GM12878 (cell line): ENCODE results near the gene TBX5. TPM values are rescaled to one million over a fixed set of nuclear protein-coding genes. Genes with fewer than 3 reads are reported as not detected.

Source experiments
- ATAC-seq: fragments of 200-7000 bp; cut with Tn5 transposase; 3 replicates; pipeline ENCODE4 v1.9.1; 2020; ENCODE audit warnings: mild to moderate bottlenecking, moderate library complexity
- BruUV-seq: library from RNA; stranded (reverse); fragments of 400-500 nt; replicated peaks from 2 replicates; lab custom pipeline; 2021; lab: Mats Ljungman, UMichigan
- CTCF ChIA-PET: fragments of 300-600 bp; sonication (Branson Sonifier 250); formaldehyde crosslinking; extraction: SDS; loops from one replicate; lab custom pipeline; 2021; ENCODE audit warnings: inconsistent platforms; lab: Yijun Ruan, JAX
- POLR2A ChIA-PET: fragments of 350-600 bp; formaldehyde crosslinking; extraction: SDS; loops from one replicate; lab custom pipeline; 2021; ENCODE audit warnings: inconsistent platforms; lab: Charles Lee
- RAD21 ChIA-PET: fragments of 300-600 bp; sonication (Branson Sonifier 250); formaldehyde crosslinking; loops from one replicate; lab custom pipeline; 2023; ENCODE audit warnings: antibody characterized with exemption; ENCODE audit not compliant: unreplicated experiment; lab: Charles Lee
- SMC1A ChIA-PET: fragments of 300-600 bp; sonication (Branson Sonifier 250); formaldehyde crosslinking; loops from one replicate; lab custom pipeline; 2023; ENCODE audit not compliant: unreplicated experiment, uncharacterized antibody; lab: Charles Lee
- DNase-seq: peaks from one replicate; pipeline ENCODE4 v3.0.0-alpha.2; 2011; ENCODE audit warnings: low read depth, low spot score
- FAIRE-seq: peaks from 3 replicates; lab custom pipeline; 2011; peaks lifted over from hg19 to GRCh38; lab: Jason Lieb, UNC
- H2AFZ ChIP-seq: 2 replicates; pipeline ENCODE4 v1.6.0; 2011; ENCODE audit warnings: low read depth, low read length, control low read depth; ENCODE audit not compliant: control insufficient read depth
- H3K27ac ChIP-seq: 2 replicates; pipeline ENCODE4 v1.5.1; 2011; ENCODE audit warnings: control low read depth; ENCODE audit not compliant: control insufficient read depth, insufficient read depth
- H3K27me3 ChIP-seq, 2 experiments: replicated peaks in 1 of 2; 2 replicates each; pipeline versions ENCODE4 v1.6.0 to v1.6.1; 2011; ENCODE audit warnings: low read length in 1 of 2; ENCODE audit not compliant: control insufficient read depth in 2 of 2, insufficient read depth in 2 of 2
- H3K36me3 ChIP-seq, 2 experiments: 2 replicates each; pipeline ENCODE4 v1.5.1; 2011; ENCODE audit warnings: low read length in 1 of 2; ENCODE audit not compliant: control insufficient read depth in 2 of 2, insufficient read depth in 2 of 2
- H3K4me1 ChIP-seq: 2 replicates; pipeline ENCODE4 v1.6.1; 2011; ENCODE audit warnings: mild to moderate bottlenecking, low read length, moderate library complexity, mixed read lengths; ENCODE audit not compliant: control insufficient read depth, insufficient read depth
- H3K4me2 ChIP-seq: 2 replicates; pipeline ENCODE4 v1.6.0; 2011; ENCODE audit warnings: control low read depth; ENCODE audit not compliant: control insufficient read depth, insufficient read depth
- H3K4me3 ChIP-seq: fragments of 200-600 bp; sonication (generic); 2 replicates; pipeline ENCODE4 v1.5.1; 2016
- H3K79me2 ChIP-seq: 2 replicates; pipeline ENCODE4 v1.6.0; 2011; ENCODE audit warnings: low read length; ENCODE audit not compliant: control insufficient read depth, insufficient read depth
- H3K9ac ChIP-seq: 2 replicates; pipeline ENCODE4 v1.8.0; 2011; ENCODE audit warnings: low read length, control low read depth, mixed read lengths; ENCODE audit not compliant: control insufficient read depth, insufficient read depth
- H3K9me3 ChIP-seq: replicated peaks from 3 replicates; pipeline ENCODE4 v1.5.1; 2011; ENCODE audit warnings: mild to moderate bottlenecking, low read length; ENCODE audit not compliant: control insufficient read depth, insufficient read depth
- H4K20me1 ChIP-seq: 2 replicates; pipeline ENCODE4 v1.6.0; 2011; ENCODE audit not compliant: control insufficient read depth, insufficient read depth
- CBFB ChIP-seq: IDR thresholded peaks from 2 replicates; pipeline ENCODE4 v1.6.1; 2016; ENCODE audit warnings: antibody characterized with exemption, low read depth
- CEBPB ChIP-seq, 2 experiments: fragments of 150-350 bp in 1 of 2; IDR thresholded peaks; 2 replicates each; pipeline ENCODE4 v1.6.1; 2012 to 2014; ENCODE audit warnings: low read depth in 2 of 2, low read length in 2 of 2, borderline replicate concordance in 1 of 2, inconsistent platforms in 1 of 2
- CHD1 ChIP-seq: IDR thresholded peaks from 2 replicates; pipeline ENCODE4 v1.6.1; 2012; ENCODE audit warnings: low read depth, low read length, improper control_type of control experiment
- EGR1 ChIP-seq, 2 experiments: IDR thresholded peaks; 1 replicate in 1 of 2; 2 replicates in 1 of 2; pipeline ENCODE4 v1.6.1; 2011 to 2012; ENCODE audit warnings: low read depth in 2 of 2, low read length in 2 of 2, borderline replicate concordance in 1 of 2, mild to moderate bottlenecking in 1 of 2, moderate library complexity in 1 of 2
- HCFC1 ChIP-seq: fragments of 150-350 bp; IDR thresholded peaks from 2 replicates; pipeline ENCODE4 v1.6.1; 2014; ENCODE audit warnings: low read length
- IRF4 ChIP-seq: IDR thresholded peaks from 2 replicates; pipeline ENCODE4 v1.6.1; 2011; ENCODE audit warnings: low read depth, low read length
- KAT2A ChIP-seq: conservative IDR thresholded peaks from 2 replicates; pipeline ENCODE4 v1.6.1; 2011; ENCODE audit warnings: low read depth, low read length; ENCODE audit not compliant: control insufficient read depth
- NR2C1 ChIP-seq: fragments of 450-650 bp; IDR thresholded peaks from 2 replicates; pipeline ENCODE4 v1.6.1; 2017; ENCODE audit warnings: antibody characterized with exemption, mild to moderate bottlenecking, moderate library complexity
- POU2F2 ChIP-seq: IDR thresholded peaks from 3 replicates; pipeline ENCODE4 v1.6.1; 2011; ENCODE audit warnings: low read depth, mild to moderate bottlenecking, low read length, borderline replicate concordance
- RELA ChIP-seq: fragments of 450-650 bp; IDR thresholded peaks from 2 replicates; pipeline ENCODE4 v1.8.0; 2014; ENCODE audit warnings: borderline replicate concordance; ENCODE audit not compliant: partially characterized antibody
- SREBF1 ChIP-seq: IDR thresholded peaks from 2 replicates; pipeline ENCODE4 v1.6.1; 2012; ENCODE audit warnings: mild to moderate bottlenecking, low read length
- TCF12 ChIP-seq: IDR thresholded peaks from 2 replicates; pipeline ENCODE4 v1.6.1; 2011; ENCODE audit warnings: low read depth, mild to moderate bottlenecking, low read length
- YY1 ChIP-seq: IDR thresholded peaks from 2 replicates; pipeline ENCODE4 v1.6.1; 2011; ENCODE audit warnings: low read depth, mild to moderate bottlenecking, low read length
- ZBTB4 ChIP-seq: fragments of 450-650 bp; formaldehyde crosslinking; IDR thresholded peaks from 2 replicates; pipeline ENCODE4 v1.4.0; 2022; ENCODE audit warnings: mild to moderate bottlenecking, moderate library complexity
- WGBS: methylation state at CpG from one replicate; pipeline ENCODE4 v1.1.6; 2016; ENCODE audit warnings: low lambda C conversion rate; ENCODE audit not compliant: insufficient replicate concordance, insufficient coverage; ENCODE audit errors: missing lambda C conversion rate; 5-methylcytosine and 5-hydroxymethylcytosine counted together
- in situ Hi-C: fragments of 300-500 bp; cut with MboI; formaldehyde crosslinking; loops from 9 replicates; pipeline ENCODE4 v1.14.3; 2018; ENCODE audit warnings: mixed read lengths
- intact Hi-C: fragments of 100-400 bp; cut with micrococcal nuclease; formaldehyde crosslinking; loops from one replicate; pipeline ENCODE4 v1.14.2; 2022; ENCODE audit not compliant: unreplicated experiment
- polyA plus RNA-seq, 11 experiments: library from polyadenylated mRNA; depleted of rRNA in 4 of 11; unstranded in 6 of 11; stranded (reverse) in 5 of 11; fragments of >200 nt; fragmentation: Nextera tagmentation in 4 of 11; fragmentation: Illumina TruSeq in 1 of 11; extraction: Ambion mirVana in 4 of 11; extraction: Trizol in 1 of 11; gene quantifications; 1 replicate in 1 of 11; 2 replicates in 10 of 11; pipeline versions ENCODE4 v1.2.1 to v1.2.3, GENCODE V29; 2011 to 2016; ENCODE audit warnings: inconsistent platforms in 2 of 11, missing spikeins in 2 of 11, low read depth in 1 of 11
- total RNA-seq, 4 experiments: library from RNA; depleted of rRNA in 3 of 4; stranded (reverse); fragments of >200 nt in 3 of 4; fragmentation: Illumina TruSeq in 1 of 4; extraction: Trizol in 1 of 4; gene quantifications; 2 replicates each; pipeline versions ENCODE4 v1.2.1 to v1.2.3, GENCODE V29; 2013 to 2021
- TF ChIP-seq, protein P1 (sequence below): IDR thresholded peaks from 2 replicates; pipeline ENCODE4 v1.6.1; 2011; ENCODE audit warnings: low read depth, low read length, improper control_type of control experiment, borderline replicate concordance
- TF ChIP-seq, protein P2 (sequence below): fragments of 450-650 bp; IDR thresholded peaks from 2 replicates; pipeline ENCODE4 v1.6.1; 2016; ENCODE audit warnings: mild to moderate bottlenecking, moderate library complexity, borderline replicate concordance

TBX5 gene
- total and polyA plus RNA-seq, 10 of the 15 experiments (the other 5 are each of a cell fraction or from before 2014, with no cell fraction given) = 0.04 TPM; not detected in 9

GRCh38 chr12:114328292-114328691, 77.7 kb downstream of the TBX5 start:
- FAIRE-seq (no peak), DNase-seq (no peak), ATAC-seq (no peak)
- no peaks in the 10 kb centered on the region for H3K4me1 ChIP-seq
- H2AFZ ChIP-seq = no peak overlapping the region
- in situ Hi-C loops = no loop called here
- 30% methylated on average over 2 of the region's 2 CpGs for whole genome bisulfite sequencing
- no peaks in the 10 kb centered on the region for H3K79me2 ChIP-seq
- no TSS peak for BruUV-seq
- SMC1A ChIA-PET = no interaction called here
- no peak for TF ChIP-seq CBFB
- no peak for TF ChIP-seq TCF12
- no peak for TF ChIP-seq KAT2A
- no peak for TF ChIP-seq HCFC1
- TF ChIP-seq POU2F2 = no peak
- TF ChIP-seq CHD1 = no peak
- TF ChIP-seq NR2C1 = no peak
- no peak for TF ChIP-seq ZBTB4 (CRISPR knock-in tag)
- TF ChIP-seq, protein P1, sequence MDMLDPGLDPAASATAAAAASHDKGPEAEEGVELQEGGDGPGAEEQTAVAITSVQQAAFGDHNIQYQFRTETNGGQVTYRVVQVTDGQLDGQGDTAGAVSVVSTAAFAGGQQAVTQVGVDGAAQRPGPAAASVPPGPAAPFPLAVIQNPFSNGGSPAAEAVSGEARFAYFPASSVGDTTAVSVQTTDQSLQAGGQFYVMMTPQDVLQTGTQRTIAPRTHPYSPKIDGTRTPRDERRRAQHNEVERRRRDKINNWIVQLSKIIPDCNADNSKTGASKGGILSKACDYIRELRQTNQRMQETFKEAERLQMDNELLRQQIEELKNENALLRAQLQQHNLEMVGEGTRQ = no peak
- TF ChIP-seq IRF4 = no peak
- TF ChIP-seq YY1 = no peak
- TF ChIP-seq SREBF1 = no peak
- no peak for TF ChIP-seq EGR1 (IDR thresholded peaks at IDR 0.05; ENCODE audit: borderline replicate concordance in 1 of 2, low read depth in 2 of 2, low read length in 2 of 2)
- TF ChIP-seq, protein P2, sequence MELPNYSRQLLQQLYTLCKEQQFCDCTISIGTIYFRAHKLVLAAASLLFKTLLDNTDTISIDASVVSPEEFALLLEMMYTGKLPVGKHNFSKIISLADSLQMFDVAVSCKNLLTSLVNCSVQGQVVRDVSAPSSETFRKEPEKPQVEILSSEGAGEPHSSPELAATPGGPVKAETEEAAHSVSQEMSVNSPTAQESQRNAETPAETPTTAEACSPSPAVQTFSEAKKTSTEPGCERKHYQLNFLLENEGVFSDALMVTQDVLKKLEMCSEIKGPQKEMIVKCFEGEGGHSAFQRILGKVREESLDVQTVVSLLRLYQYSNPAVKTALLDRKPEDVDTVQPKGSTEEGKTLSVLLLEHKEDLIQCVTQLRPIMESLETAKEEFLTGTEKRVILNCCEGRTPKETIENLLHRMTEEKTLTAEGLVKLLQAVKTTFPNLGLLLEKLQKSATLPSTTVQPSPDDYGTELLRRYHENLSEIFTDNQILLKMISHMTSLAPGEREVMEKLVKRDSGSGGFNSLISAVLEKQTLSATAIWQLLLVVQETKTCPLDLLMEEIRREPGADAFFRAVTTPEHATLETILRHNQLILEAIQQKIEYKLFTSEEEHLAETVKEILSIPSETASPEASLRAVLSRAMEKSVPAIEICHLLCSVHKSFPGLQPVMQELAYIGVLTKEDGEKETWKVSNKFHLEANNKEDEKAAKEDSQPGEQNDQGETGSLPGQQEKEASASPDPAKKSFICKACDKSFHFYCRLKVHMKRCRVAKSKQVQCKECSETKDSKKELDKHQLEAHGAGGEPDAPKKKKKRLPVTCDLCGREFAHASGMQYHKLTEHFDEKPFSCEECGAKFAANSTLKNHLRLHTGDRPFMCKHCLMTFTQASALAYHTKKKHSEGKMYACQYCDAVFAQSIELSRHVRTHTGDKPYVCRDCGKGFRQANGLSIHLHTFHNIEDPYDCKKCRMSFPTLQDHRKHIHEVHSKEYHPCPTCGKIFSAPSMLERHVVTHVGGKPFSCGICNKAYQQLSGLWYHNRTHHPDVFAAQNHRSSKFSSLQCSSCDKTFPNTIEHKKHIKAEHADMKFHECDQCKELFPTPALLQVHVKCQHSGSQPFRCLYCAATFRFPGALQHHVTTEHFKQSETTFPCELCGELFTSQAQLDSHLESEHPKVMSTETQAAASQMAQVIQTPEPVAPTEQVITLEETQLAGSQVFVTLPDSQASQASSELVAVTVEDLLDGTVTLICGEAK = no peak
- no peak for TF ChIP-seq CEBPB (IDR thresholded peaks at IDR 0.05; ENCODE audit: borderline replicate concordance in 1 of 2, low read depth in 2 of 2, low read length in 2 of 2)
- no peak for TF ChIP-seq RELA
- intact Hi-C loops = no loop called here
- no peak overlapping the region for H3K4me3 ChIP-seq
- no peaks in the 10 kb centered on the region for H3K27me3 ChIP-seq
- H3K9ac ChIP-seq = no peak overlapping the region
- POLR2A ChIA-PET = no interaction called here
- H3K4me2 ChIP-seq = no peak overlapping the region
- H4K20me1 ChIP-seq = no peaks in the 10 kb centered on the region
- RAD21 ChIA-PET = no interaction called here
- CTCF ChIA-PET = no interaction called here
- H3K9me3 ChIP-seq = no peaks in the 10 kb centered on the region
- no peak overlapping the region for H3K27ac ChIP-seq
- no peaks in the 10 kb centered on the region for H3K36me3 ChIP-seq
